ENCODE results near the gene IL17B. TPM values are rescaled to one million over a fixed set of nuclear protein-coding genes. Genes with fewer than 3 reads are reported as not detected.

IL17B gene, protein sequence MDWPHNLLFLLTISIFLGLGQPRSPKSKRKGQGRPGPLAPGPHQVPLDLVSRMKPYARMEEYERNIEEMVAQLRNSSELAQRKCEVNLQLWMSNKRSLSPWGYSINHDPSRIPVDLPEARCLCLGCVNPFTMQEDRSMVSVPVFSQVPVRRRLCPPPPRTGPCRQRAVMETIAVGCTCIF
- total RNA-seq, result not detected

DNA sequence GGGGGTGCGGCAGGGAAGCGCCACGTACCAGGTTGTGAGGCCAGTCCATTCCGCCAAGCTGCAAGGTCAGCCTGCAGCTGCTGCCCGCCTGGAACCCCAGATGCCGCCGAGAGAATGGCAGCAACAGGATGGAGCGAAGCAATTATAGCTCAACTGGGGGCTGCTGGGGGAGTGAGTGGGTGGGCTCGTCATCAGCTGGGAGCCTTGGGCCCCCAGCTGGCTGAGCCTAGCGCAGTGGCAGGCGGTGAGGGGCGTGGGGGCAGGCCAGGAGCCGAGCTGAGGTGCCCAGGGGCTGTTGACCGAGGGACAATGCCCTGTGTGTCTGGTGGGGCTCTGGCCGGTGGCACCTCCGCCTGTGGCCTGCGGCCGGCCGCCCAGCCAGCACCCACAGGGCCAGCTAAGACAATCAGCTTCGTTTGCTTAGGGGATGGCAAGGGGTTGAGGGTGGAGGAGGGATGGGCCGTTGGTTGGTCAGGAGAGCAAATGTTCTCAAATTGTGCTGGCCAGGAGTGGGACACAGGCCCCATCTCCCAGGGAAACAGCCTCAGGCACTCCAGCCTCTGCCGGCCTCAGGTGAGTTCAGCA lies at the start of gene IL17B:
Gene IL17B (minus strand): TSS at position 116 of the 585 bp plus-strand sequence. CDS start 67 bp downstream, at position 49.
- DNase-seq, result no peak

DNA sequence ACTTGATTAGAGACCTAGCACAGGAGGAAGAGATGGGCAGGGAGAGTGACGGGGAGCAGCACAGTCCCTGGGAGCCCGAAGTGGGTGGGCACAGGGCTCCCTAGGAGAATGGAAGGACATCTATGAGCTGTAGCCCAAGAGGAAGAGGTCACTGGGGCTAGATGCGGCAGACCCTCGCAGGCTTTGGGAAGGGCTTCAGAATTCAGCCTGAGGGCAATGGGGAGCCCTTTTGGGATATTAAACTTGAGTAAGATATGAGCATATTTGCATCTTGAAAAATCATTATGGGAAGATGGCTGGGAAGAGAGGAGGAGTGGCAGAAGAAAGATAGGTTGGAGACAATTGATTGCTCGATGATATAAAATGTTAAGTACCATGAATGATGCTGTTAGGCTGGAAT lies 48.9 kb upstream of the IL17B start:
- no peak for DNase-seq

DNA sequence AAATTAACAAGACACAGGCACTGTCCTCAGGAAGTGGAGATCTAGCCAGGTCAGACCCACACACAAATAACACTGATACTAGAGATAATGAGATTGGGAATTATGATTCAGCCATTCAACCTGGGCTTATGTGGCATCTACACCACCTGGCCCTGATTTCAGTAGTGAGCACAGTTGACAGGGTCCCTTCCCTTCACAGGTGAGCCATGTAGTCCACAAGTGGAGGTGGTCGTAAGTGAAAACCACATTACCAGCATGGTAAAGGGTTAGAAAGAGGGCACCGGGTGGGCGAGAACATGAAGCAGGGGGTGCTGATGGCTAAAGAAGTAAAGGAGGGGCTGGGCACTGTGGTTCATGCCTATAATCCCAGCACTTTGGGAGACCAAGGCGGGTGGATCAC lies 48.3 kb upstream of the IL17B start:
- DNase-seq, result no peak

DNA sequence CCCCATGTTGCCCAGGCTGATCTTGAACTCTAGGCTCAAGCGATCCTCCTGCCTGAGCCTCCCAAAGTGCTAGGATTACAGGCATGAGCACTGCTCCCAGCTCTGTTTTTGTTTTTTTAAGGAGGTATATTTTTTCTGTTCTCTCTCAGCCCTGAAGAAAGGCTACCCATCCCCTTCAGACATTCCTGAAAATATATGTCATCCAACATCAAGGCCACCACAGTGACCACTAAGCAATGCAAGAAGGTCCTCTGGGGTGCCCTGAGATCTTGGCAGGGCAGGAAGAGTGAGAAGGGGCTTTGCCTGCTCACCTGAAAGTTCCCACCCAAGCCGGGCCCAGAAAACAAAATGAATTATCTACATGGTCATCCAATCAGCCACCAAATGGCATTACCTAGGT lies 47.8 kb upstream of the IL17B start:
- no peak for DNase-seq

DNA sequence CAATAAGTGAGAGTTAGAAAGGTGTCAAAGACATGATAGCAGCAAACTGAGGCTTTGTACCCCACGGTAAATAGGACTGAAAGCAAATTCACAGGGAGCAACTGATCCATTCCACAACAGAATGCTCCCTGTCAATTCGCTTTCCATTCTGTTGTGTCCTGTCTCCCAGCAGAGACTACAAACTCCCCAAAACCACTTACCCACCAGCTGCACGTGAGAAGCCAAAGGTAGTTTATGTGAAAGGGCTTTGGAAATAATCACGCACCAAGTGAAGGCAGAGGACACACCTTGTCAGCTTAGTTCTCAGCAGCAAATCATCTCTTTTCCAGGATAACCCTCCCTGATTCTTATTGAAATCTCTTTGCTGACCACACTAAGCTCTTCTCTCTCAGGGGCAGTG lies 46.6 kb upstream of the IL17B start:
- DNase-seq, result no peak

DNA sequence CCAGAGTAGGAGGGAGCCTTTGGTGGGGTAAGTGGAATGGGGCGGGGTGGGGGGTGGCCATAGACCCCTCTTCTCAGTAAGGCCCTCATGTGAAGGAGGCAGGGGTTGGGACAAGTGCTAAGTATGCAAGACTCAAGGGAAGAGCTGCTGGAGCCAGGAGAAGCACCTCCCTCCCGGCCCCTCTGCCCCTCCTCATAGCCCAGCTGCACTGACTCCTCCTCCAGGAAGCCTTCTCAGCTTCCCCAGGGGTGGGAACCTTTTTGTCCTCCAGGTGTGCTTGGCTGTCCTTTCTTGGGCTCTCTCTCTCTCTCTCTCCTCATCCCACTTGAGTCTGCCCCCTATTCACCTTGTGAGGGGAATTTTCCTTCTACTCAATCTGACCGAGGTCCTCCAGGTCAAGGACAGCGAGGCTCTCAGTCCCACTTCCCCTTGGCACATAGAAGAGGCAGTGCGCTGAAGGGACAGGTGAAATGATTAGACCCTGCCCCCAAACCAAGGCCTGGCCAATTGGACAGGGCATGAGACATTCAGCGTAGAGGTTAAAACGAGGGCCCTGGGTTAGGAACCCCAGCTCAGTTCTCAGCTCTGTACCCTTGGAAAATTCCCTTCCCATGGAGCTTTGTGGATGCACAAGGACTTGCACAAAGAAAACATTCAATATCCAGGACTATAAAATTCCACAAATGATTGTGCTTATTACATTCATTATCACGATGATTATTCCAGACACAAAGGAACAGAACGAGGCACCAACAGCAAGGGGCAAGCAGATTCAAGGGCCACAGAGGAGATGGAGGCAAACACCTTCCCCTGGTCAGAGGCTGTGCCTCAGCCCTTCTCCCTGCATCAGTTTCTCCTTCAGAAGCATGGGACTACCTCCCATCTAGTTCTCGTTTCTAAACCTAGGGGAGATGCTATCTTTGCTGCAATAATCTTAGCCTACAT lies 45.6 kb upstream of the IL17B start:
- DNase-seq, result no peak

DNA sequence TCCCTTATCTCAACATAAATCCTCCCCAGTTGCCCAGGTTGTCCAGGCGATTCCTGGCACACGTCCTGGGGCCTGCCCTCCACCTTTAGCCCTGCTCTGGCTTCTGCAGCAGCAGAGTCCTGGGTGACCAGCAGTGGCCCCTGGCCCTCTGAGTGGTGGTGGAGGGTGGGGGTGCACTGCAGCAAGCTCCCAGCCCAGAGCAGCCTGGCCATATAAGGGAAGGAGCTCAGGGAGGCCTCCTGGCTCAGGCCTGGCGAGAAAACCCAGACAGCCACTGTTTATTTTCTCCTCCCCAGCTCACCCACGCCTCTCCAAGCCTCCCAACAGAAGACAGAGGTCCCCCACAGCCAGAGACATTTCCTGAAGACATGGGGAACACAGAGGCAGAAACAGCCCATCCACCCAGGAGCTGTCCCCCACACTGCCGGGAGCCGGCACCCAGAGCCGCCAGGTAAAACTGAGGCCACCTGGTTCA lies 44.7 kb upstream of the IL17B start:
- no peak for DNase-seq

DNA sequence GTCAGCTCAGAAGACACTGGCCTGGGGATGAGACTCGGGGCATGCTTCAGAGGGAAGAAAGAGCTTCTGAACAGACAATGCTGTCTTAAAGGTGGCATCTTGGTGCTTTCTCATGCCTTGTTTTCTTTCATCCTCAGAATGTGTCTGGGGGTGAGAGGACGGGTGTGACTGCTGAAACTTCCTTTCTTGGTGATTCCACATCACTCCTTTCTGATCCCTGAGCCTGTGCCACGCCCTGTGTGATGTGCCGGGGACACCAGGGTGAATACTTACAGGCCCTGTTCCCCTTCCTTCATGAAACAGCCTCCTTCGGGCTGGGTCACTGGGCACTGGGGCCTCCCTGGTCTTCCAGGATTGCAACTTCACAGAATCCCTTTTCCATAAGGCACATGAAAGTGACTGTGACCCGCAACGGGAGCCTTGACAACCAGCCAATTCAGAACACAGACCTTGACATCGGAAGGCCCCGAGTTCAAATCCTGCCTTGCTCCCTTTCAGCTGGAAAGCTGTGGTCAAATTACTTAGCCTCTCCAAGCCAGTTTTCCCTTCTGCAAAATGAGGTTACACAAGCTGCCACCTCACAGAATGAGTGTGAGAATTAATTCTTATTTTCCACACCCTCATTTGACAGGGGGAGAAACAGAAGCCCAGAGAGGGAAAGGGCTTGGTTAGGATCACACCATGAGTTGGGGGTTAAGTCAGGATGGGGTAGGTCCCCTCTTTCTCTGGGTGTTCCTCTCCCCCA lies 44.1 kb upstream of the IL17B start:
- no peak for DNase-seq

DNA sequence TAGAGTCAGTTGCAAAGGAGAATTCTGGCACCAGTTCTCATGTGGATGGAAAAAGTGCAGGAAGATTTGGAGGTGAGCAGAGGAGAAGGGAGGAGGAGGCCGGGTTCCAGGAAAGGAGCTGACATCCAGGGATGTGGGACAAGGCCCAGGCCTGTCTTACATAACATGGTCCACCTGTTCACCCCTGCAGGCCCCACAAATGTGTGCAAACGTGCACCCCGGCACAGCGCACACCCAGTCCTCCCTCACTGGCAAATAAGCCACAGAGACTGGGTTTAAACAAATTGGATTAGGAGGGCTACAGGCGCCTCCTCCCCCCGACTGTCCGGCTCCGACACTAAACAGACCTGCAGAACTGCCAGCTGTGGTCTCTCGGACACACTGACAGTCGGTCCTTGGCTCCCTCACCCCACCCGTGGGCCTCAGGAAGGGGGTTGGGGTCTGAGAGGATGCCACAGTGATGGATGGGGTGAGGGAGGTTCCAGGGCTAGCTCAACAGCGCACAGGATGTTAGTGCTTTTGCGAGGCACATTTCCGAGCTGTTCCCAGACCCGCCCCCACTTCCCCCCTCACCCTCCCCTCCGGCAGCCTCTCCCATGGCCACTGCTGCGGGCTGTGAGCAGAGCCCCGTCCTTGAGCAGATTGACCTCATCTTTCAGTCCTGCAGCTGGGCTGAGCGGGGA lies 43.4 kb upstream of the IL17B start:
- no peak for DNase-seq

DNA sequence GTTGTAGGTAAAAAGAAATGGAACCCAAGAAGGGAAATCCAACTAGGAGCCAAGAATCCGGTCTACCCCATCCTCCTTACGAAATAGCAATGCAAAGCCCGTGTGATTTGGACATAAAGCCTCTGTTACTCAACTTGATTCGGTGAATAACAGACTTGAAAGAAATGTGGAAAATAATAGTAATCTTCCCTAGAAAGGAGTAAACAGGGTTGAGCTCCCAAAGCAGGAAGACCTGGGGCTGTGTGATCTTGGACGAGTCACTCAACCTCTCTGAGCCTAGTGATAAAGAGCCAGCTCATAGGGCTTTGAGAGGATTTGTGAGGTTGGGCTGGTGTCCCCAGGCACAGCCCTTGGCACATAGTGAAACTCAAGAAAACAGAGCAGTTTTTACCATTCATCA lies 42.7 kb upstream of the IL17B start:
- no peak for DNase-seq

DNA sequence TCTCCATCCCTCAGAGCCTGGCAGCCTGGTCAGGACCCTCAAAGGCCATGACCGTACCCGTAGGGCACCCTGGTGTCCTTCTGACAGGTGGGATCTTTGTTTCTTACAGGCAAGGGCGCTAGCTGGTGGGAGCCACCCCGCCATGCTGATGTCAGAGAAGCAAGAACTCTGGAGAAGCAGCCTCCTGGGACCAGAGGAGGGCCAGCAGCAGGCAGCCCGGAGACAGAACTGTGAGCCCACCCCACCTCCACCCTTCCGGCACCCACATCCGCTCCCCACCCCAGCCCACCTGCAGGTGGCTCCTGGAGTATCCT lies 42.2 kb upstream of the IL17B start:
- no peak for DNase-seq

DNA sequence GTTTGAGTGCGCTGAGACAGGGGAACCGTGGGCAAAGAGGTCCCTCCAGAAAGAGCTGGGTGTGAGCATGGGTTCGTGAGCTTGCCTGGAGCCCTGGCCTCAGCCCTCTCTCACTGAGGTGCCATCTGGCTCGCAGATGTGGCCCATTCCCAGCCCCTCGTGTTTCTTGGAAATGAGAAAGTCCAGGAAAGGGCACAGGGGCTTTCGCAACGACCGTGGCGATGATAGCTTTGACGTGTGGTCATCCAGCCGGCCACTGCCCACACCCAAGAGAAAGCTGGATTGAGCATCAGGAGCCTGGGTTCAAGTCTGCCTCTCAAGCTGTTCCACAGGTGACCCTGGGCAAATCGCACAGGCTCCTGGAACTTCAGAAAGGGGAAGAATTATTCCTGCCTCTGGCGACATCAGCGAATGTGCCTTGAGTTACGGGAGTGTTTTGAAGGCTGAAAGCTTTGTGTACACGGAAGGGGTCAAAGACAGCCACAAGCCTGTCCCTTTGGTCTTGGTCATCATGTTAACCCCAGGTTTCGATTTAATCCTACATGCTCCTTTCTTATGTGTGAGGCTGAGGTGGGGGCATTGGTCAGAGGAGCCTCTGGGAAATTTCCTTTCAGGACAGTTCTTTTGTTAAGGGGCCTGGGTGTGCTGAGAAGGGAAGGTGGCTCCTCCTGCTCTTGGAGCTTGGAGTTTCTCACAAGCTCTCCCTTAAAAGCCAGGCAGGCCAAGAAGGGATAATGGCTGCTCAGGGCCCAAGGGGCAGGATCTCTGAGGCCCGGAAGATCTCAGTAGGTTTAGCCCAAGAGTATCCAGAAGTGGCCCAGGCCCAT lies 41.7 kb upstream of the IL17B start:
- DNase-seq, result no peak

DNA sequence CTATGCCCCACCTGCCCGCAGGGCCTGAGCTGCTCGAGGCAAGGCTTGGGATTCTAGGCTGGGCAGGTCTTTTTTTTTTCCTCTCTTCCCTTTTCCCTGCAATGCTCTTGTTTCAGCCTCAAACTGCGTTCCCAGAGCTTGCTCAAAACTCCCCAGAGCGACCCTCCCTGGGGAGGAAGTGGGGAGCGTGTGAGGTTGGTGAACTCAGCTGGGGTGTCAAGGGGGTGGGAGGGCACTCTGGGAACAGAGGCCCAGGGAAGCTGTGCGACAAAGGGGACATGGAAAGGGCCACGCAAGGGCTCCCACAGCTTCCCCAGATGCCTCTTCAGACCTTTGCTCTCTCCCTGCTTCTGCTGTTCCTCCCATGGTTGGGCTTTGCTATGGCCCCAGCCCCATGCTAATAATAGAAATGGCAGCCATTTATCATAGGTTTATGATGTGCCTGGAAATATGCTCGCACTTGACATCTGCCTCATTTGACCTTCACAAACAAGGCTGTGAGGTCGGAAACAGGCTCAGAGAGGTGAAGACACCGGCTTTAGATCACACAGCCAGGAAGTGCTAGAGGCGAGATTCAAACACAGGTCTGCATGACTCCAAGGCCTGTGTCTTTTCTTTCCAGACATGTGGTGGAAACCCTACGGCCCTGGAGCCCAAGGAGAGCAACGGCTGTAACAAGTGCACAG lies 40.9 kb upstream of the IL17B start:
- no peak for DNase-seq

DNA sequence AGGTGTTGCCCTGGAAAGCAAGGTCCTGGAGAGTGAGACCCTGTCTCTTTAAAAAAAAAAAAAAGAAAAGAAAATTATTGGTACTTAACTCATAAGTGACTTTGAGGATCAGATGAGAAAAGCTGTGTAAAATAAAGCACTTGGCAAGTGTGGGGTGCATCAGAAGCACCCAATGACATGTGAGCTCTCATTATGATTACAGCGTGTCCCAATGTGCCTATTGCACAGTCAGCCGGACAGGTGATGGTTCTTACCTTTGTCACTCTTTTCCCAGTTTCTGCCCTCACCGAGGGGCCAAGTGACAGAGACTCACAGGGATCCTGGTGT lies 40.4 kb upstream of the IL17B start:
- DNase-seq, result no peak

DNA sequence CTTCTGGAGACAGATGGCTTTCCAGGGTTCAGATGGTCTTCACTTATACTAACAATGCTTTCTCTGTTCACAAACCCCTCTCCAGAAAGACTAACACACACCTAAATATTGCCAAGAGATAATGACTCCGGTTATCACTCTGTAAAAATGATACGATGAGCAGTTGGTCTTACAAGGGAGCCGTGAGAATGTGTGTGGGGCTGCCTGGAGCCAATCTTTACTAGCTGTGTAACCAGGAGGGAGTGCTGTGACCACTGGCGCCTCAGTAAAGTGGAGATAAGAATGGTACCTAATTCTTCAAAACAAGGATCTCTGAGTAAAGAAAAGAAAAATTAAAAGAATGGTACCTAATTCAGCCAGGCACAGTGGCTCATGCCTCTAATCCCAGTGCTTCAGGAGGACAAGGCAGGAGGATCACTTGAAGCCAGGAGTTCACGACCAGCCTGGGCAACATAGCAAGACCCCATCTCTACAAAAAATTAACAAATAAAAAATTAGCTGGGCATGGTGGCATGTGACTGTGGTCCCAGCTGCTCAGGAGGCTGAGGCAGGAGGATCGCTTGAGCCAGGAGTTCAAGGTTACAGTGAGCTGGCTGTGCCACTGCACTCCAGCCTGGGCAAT lies 39.9 kb upstream of the IL17B start:
- DNase-seq, result no peak

DNA sequence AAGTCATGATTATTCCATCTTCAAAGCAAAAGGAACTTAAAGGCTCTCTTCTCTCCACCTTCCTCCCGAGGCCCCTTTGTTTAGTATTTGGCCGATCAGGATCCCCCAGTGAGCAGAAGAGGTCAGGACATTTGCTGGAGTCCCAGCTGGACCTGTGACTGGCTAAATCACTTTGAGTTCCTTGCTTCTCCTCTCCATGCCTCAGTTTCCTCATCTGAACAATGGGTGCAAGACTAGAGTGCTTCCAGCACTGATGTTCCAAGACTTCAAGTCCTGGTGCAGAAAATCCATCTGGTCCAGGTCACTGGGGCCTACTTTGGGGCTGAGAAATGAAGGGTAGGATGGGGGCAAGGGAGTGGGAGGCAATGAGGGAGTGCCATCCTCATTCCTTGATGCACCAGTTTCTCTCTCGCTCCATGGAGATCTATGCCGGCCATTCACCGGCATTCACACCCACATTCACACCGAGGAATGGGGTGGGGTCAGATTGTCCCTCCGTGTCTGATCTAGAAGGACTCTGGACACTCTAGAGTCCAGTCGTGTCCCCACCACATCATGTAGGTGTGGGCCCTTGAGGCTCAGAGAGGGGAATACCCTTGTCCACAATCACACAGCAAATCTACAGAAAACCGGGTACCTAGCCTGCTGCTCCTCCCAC lies 38.7 kb upstream of the IL17B start:
- DNase-seq, result no peak

DNA sequence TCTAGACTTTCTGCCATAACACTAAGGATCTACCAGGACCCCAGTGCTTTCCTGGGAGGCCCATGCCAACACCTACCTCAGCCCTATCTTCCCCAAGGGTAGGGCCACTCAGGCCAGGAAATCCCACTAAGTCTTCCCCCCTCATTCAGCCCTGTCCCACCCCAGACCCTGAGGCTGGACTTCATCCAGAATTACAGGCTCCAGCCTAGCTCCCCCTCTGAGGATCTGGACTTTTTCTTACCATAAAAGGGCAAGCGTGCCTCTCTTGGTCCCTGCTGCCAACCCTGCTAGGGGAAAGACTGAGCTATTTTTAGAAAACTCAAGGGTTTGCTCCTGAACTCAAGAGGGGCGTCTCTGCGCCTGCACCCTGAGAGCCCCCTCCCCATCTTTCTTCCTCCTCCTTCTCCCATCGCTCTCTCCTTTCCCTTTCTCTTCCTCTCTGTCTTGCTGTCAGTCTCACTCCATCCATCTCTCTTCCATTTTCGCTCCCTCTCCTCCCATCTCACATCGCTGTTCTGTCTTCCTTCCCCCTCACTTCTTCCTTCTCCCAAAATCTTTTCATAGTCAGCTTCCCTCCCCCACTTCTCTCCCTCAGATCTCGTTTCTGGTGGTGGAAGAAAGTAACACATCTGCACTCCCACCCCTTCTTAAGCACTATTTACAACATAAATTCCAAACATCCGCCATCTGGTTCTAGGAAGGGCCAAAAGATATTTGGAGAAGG lies 38.1 kb upstream of the IL17B start:
- DNase-seq, result no peak

DNA sequence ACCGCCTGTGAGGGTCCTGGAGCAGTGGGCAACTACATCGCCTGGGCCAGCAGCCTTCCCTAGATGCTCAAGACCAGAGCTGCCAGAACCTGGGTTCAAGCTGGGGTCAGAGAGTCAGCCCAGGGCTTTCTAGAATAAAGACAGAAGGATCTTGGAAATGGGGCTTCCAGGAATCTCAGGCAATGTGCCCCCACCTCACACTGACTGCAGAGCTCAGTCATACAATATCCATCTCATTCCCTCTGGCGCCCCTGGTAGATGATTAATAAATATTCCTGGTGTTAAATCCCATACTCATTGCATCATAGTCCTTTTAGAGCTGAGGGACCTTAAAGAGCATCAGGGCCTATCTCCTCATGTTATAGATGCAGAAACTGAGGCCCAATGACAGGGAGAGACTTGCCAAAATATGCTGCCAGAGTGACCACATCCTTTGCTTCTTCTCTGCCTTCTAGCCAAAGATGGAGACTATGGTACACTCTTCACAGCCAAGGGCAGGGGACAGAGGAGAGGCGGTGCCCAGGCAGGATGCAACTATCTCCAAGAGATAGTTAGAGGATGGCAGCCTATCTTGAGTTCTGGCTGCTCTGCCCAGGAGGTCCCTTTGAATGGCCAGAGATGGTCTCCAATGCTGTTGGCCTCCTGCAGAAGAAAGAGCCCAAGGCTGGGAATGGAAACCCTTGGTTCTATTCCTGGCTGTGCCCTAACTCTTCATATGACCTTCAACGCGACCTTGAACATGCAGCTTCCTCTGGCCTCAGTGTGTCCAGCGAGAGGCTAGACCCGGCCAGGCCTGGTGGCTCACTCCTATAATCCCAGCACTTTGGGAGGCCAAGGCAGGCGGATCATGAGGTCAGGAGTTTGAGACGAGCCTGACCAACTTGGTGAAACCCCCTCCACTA lies 36.2 kb upstream of the IL17B start:
- DNase-seq, result no peak

Measured in occipital lobe (tissue), 2 donors.